GM12878 (cell line): ENCODE measurements around the gene KIAA0319L. TPM values are rescaled to one million over a fixed set of nuclear protein-coding genes. Genes with fewer than 3 reads are reported as not detected.

ENCODE experiments used
- ATAC-seq: fragments of 200-7000 bp; cut with Tn5 transposase; 3 replicates; pipeline ENCODE4 v1.9.1; 2020; ENCODE audit warnings: mild to moderate bottlenecking, moderate library complexity
- BruUV-seq: library from RNA; stranded (reverse); fragments of 400-500 nt; replicated peaks from 2 replicates; lab custom pipeline; 2021; lab: Mats Ljungman, UMichigan
- CTCF ChIA-PET: fragments of 300-600 bp; sonication (Branson Sonifier 250); formaldehyde crosslinking; extraction: SDS; loops from one replicate; lab custom pipeline; 2021; ENCODE audit warnings: inconsistent platforms; lab: Yijun Ruan, JAX
- POLR2A ChIA-PET: fragments of 350-600 bp; formaldehyde crosslinking; extraction: SDS; loops from one replicate; lab custom pipeline; 2021; ENCODE audit warnings: inconsistent platforms; lab: Charles Lee
- RAD21 ChIA-PET: fragments of 300-600 bp; sonication (Branson Sonifier 250); formaldehyde crosslinking; loops from one replicate; lab custom pipeline; 2023; ENCODE audit warnings: antibody characterized with exemption; ENCODE audit not compliant: unreplicated experiment; lab: Charles Lee
- SMC1A ChIA-PET: fragments of 300-600 bp; sonication (Branson Sonifier 250); formaldehyde crosslinking; loops from one replicate; lab custom pipeline; 2023; ENCODE audit not compliant: unreplicated experiment, uncharacterized antibody; lab: Charles Lee
- DNase-seq: peaks from one replicate; pipeline ENCODE4 v3.0.0-alpha.2; 2011; ENCODE audit warnings: low read depth, low spot score
- FAIRE-seq: peaks from 3 replicates; lab custom pipeline; 2011; peaks lifted over from hg19 to GRCh38; lab: Jason Lieb, UNC
- H2AFZ ChIP-seq: 2 replicates; pipeline ENCODE4 v1.6.0; 2011; ENCODE audit warnings: low read depth, low read length, control low read depth; ENCODE audit not compliant: control insufficient read depth
- H3K27ac ChIP-seq: 2 replicates; pipeline ENCODE4 v1.5.1; 2011; ENCODE audit warnings: control low read depth; ENCODE audit not compliant: control insufficient read depth, insufficient read depth
- H3K27me3 ChIP-seq, 2 experiments: replicated peaks in 1 of 2; 2 replicates each; pipeline versions ENCODE4 v1.6.0 to v1.6.1; 2011; ENCODE audit warnings: low read length in 1 of 2; ENCODE audit not compliant: control insufficient read depth in 2 of 2, insufficient read depth in 2 of 2
- H3K36me3 ChIP-seq, 2 experiments: 2 replicates each; pipeline ENCODE4 v1.5.1; 2011; ENCODE audit warnings: low read length in 1 of 2; ENCODE audit not compliant: control insufficient read depth in 2 of 2, insufficient read depth in 2 of 2
- H3K4me1 ChIP-seq: 2 replicates; pipeline ENCODE4 v1.6.1; 2011; ENCODE audit warnings: mild to moderate bottlenecking, low read length, moderate library complexity, mixed read lengths; ENCODE audit not compliant: control insufficient read depth, insufficient read depth
- H3K4me2 ChIP-seq: 2 replicates; pipeline ENCODE4 v1.6.0; 2011; ENCODE audit warnings: control low read depth; ENCODE audit not compliant: control insufficient read depth, insufficient read depth
- H3K4me3 ChIP-seq: fragments of 200-600 bp; sonication (generic); 2 replicates; pipeline ENCODE4 v1.5.1; 2016
- H3K79me2 ChIP-seq: 2 replicates; pipeline ENCODE4 v1.6.0; 2011; ENCODE audit warnings: low read length; ENCODE audit not compliant: control insufficient read depth, insufficient read depth
- H3K9ac ChIP-seq: 2 replicates; pipeline ENCODE4 v1.8.0; 2011; ENCODE audit warnings: low read length, control low read depth, mixed read lengths; ENCODE audit not compliant: control insufficient read depth, insufficient read depth
- H3K9me3 ChIP-seq: replicated peaks from 3 replicates; pipeline ENCODE4 v1.5.1; 2011; ENCODE audit warnings: mild to moderate bottlenecking, low read length; ENCODE audit not compliant: control insufficient read depth, insufficient read depth
- H4K20me1 ChIP-seq: 2 replicates; pipeline ENCODE4 v1.6.0; 2011; ENCODE audit not compliant: control insufficient read depth, insufficient read depth
- CREB1 ChIP-seq: IDR thresholded peaks from 2 replicates; pipeline ENCODE4 v1.6.1; 2012; ENCODE audit warnings: low read depth, mild to moderate bottlenecking, inconsistent platforms
- HDAC2 ChIP-seq: fragments of 200-600 bp; sonication (generic); IDR thresholded peaks from 2 replicates; pipeline ENCODE4 v1.6.1; 2017
- IKZF1 ChIP-seq: fragments of 450-650 bp; conservative IDR thresholded peaks from 2 replicates; pipeline ENCODE4 v1.6.1; 2017; ENCODE audit warnings: antibody characterized with exemption, mild to moderate bottlenecking
- JUNB ChIP-seq: IDR thresholded peaks from 2 replicates; pipeline ENCODE4 v1.6.1; 2016; ENCODE audit warnings: antibody characterized with exemption, mild to moderate bottlenecking
- RAD51 ChIP-seq: fragments of 450-650 bp; IDR thresholded peaks from 2 replicates; pipeline ENCODE4 v1.6.1; 2016; ENCODE audit warnings: moderate library complexity, mild to moderate bottlenecking, inconsistent platforms
- RUNX3 ChIP-seq: IDR thresholded peaks from 2 replicates; pipeline ENCODE4 v1.6.1; 2012; ENCODE audit warnings: low read length, inconsistent platforms
- SP1 ChIP-seq: IDR thresholded peaks from one replicate; pipeline ENCODE4 v1.6.1; 2011; ENCODE audit warnings: low read depth, low read length
- TCF3 ChIP-seq: IDR thresholded peaks from 2 replicates; pipeline ENCODE4 v1.6.1; 2012; ENCODE audit warnings: low read depth, mild to moderate bottlenecking, low read length, borderline replicate concordance; ENCODE audit not compliant: insufficient read depth
- ZSCAN29 ChIP-seq: fragments of 450-650 bp; IDR thresholded peaks from 2 replicates; pipeline ENCODE4 v1.6.1; 2017; ENCODE audit warnings: mild to moderate bottlenecking, moderate library complexity
- WGBS: methylation state at CpG from one replicate; pipeline ENCODE4 v1.1.6; 2016; ENCODE audit warnings: low lambda C conversion rate; ENCODE audit not compliant: insufficient replicate concordance, insufficient coverage; ENCODE audit errors: missing lambda C conversion rate; 5-methylcytosine and 5-hydroxymethylcytosine counted together
- in situ Hi-C: fragments of 300-500 bp; cut with MboI; formaldehyde crosslinking; loops from 9 replicates; pipeline ENCODE4 v1.14.3; 2018; ENCODE audit warnings: mixed read lengths
- intact Hi-C: fragments of 100-400 bp; cut with micrococcal nuclease; formaldehyde crosslinking; loops from one replicate; pipeline ENCODE4 v1.14.2; 2022; ENCODE audit not compliant: unreplicated experiment
- polyA plus RNA-seq, 11 experiments: library from polyadenylated mRNA; depleted of rRNA in 4 of 11; unstranded in 6 of 11; stranded (reverse) in 5 of 11; fragments of >200 nt; fragmentation: Nextera tagmentation in 4 of 11; fragmentation: Illumina TruSeq in 1 of 11; extraction: Ambion mirVana in 4 of 11; extraction: Trizol in 1 of 11; gene quantifications; 1 replicate in 1 of 11; 2 replicates in 10 of 11; pipeline versions ENCODE4 v1.2.1 to v1.2.3, GENCODE V29; 2011 to 2016; ENCODE audit warnings: inconsistent platforms in 2 of 11, missing spikeins in 2 of 11, low read depth in 1 of 11
- total RNA-seq, 4 experiments: library from RNA; depleted of rRNA in 3 of 4; stranded (reverse); fragments of >200 nt in 3 of 4; fragmentation: Illumina TruSeq in 1 of 4; extraction: Trizol in 1 of 4; gene quantifications; 2 replicates each; pipeline versions ENCODE4 v1.2.1 to v1.2.3, GENCODE V29; 2013 to 2021
- TF ChIP-seq, protein P1 (sequence below): IDR thresholded peaks from 2 replicates; pipeline ENCODE4 v1.6.1; 2012; ENCODE audit warnings: low read depth, low read length, improper control_type of control experiment
- TF ChIP-seq, protein P2 (sequence below): fragments of 450-650 bp; IDR thresholded peaks from 2 replicates; pipeline ENCODE4 v1.6.1; 2017; ENCODE audit warnings: mild to moderate bottlenecking
- TF ChIP-seq, protein P3 (sequence below): IDR thresholded peaks from 2 replicates; pipeline ENCODE4 v1.6.1; 2012; ENCODE audit warnings: improper control_type of control experiment, low read depth, low read length; ENCODE audit not compliant: insufficient replicate concordance

Gene KIAA0319L
- total and polyA plus RNA-seq, 10 of the 15 experiments (the other 5 are each of a cell fraction or from before 2014, with no cell fraction given), result 2.6 to 57.8 (median 25.4) TPM

DNA sequence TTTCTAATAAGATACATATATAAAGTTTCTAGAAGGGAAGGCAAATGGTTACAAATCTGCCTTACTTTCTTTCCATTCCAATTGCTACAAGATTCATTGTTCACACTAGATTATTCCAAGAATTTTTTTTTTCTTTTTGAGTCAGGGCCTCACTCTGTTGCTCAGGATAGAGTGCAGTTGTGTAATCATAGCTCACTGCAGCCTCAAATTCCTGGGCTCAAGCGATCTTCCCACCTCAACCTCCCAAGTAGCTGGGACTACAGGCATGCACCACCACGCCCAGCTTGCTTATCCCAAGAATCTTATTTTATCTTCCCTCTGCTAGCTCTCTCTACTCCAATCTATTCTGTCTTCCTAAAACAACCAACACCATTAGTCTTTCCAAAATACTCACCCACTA is 81.8 kb downstream of the KIAA0319L start:
- no TSS peak for BruUV-seq
- TF ChIP-seq, protein P1, sequence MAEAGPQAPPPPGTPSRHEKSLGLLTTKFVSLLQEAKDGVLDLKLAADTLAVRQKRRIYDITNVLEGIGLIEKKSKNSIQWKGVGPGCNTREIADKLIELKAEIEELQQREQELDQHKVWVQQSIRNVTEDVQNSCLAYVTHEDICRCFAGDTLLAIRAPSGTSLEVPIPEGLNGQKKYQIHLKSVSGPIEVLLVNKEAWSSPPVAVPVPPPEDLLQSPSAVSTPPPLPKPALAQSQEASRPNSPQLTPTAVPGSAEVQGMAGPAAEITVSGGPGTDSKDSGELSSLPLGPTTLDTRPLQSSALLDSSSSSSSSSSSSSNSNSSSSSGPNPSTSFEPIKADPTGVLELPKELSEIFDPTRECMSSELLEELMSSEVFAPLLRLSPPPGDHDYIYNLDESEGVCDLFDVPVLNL, result no peak
- TF ChIP-seq, protein P2, sequence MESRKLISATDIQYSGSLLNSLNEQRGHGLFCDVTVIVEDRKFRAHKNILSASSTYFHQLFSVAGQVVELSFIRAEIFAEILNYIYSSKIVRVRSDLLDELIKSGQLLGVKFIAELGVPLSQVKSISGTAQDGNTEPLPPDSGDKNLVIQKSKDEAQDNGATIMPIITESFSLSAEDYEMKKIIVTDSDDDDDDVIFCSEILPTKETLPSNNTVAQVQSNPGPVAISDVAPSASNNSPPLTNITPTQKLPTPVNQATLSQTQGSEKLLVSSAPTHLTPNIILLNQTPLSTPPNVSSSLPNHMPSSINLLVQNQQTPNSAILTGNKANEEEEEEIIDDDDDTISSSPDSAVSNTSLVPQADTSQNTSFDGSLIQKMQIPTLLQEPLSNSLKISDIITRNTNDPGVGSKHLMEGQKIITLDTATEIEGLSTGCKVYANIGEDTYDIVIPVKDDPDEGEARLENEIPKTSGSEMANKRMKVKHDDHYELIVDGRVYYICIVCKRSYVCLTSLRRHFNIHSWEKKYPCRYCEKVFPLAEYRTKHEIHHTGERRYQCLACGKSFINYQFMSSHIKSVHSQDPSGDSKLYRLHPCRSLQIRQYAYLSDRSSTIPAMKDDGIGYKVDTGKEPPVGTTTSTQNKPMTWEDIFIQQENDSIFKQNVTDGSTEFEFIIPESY, result no peak
- TF ChIP-seq IKZF1, result no peak
- TF ChIP-seq HDAC2, result no peak
- no peak for TF ChIP-seq CREB1
- TF ChIP-seq ZSCAN29, result no peak
- no peak for TF ChIP-seq JUNB
- TF ChIP-seq, protein P3, sequence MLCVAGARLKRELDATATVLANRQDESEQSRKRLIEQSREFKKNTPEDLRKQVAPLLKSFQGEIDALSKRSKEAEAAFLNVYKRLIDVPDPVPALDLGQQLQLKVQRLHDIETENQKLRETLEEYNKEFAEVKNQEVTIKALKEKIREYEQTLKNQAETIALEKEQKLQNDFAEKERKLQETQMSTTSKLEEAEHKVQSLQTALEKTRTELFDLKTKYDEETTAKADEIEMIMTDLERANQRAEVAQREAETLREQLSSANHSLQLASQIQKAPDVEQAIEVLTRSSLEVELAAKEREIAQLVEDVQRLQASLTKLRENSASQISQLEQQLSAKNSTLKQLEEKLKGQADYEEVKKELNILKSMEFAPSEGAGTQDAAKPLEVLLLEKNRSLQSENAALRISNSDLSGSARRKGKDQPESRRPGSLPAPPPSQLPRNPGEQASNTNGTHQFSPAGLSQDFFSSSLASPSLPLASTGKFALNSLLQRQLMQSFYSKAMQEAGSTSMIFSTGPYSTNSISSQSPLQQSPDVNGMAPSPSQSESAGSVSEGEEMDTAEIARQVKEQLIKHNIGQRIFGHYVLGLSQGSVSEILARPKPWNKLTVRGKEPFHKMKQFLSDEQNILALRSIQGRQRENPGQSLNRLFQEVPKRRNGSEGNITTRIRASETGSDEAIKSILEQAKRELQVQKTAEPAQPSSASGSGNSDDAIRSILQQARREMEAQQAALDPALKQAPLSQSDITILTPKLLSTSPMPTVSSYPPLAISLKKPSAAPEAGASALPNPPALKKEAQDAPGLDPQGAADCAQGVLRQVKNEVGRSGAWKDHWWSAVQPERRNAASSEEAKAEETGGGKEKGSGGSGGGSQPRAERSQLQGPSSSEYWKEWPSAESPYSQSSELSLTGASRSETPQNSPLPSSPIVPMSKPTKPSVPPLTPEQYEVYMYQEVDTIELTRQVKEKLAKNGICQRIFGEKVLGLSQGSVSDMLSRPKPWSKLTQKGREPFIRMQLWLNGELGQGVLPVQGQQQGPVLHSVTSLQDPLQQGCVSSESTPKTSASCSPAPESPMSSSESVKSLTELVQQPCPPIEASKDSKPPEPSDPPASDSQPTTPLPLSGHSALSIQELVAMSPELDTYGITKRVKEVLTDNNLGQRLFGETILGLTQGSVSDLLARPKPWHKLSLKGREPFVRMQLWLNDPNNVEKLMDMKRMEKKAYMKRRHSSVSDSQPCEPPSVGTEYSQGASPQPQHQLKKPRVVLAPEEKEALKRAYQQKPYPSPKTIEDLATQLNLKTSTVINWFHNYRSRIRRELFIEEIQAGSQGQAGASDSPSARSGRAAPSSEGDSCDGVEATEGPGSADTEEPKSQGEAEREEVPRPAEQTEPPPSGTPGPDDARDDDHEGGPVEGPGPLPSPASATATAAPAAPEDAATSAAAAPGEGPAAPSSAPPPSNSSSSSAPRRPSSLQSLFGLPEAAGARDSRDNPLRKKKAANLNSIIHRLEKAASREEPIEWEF, result no peak
- no peak for TF ChIP-seq RUNX3
- TF ChIP-seq TCF3, result no peak
- no peak for TF ChIP-seq RAD51
- no peak for TF ChIP-seq SP1
- intact Hi-C loops, result no loop called here
- WGBS, result 100% methylated on average over 2 of the region's 2 CpGs
- Histone ChIP-seq H3K9me3 (no peaks in the 10 kb centered on the region; the same call in 2 of the 3 replicates), H3K36me3 (peaks cover 0 to 23% of the 10 kb centered on the region in 2 experiments; a peak in 2 of 4 replicates), H3K27me3 (no peaks in the 10 kb centered on the region), H4K20me1 (no peaks in the 10 kb centered on the region), H2AFZ (no peak overlapping the region), H3K79me2 (no peaks in the 10 kb centered on the region), H3K4me3 (no peak overlapping the region), H3K4me2 (no peak overlapping the region), H3K4me1 (no peaks in the 10 kb centered on the region), H3K27ac (no peak overlapping the region), H3K9ac (no peak overlapping the region)
- POLR2A ChIA-PET, result interaction anchor here (0.6 to 1.3 kb wide), 2 partner anchors 10 to 412 kb away, joined by 3 to 6 read pairs; no protein-coding TSS in a partner anchor
- FAIRE-seq (no peak), DNase-seq (no peak), ATAC-seq (no peak)
- in situ Hi-C loops, result no loop called here
- SMC1A ChIA-PET, result interaction anchor here (0.6 to 1.5 kb wide), 6 partner anchors 8 to 89 kb away, joined by 3 to 5 read pairs (median 3); no protein-coding TSS in a partner anchor
- CTCF ChIA-PET, result interaction anchor here (0.8 to 1.8 kb wide), 6 partner anchors 17 to 93 kb away, joined by 3 to 6 read pairs (median 4); no protein-coding TSS in a partner anchor
- RAD21 ChIA-PET, result no interaction called here
